MM.1S (cell line): Measurements from ENCODE around the gene NTRK2.

Experiments used
- EZH2phosphoT487 ChIP-seq: fragments of 300-600 bp; sonication (generic); IDR thresholded peaks from 2 replicates; pipeline ENCODE4 v1.6.1; 2018; ENCODE audit warnings: antibody characterized with exemption, low read length
- TF ChIP-seq, protein P1 (sequence below): fragments of 300-600 bp; sonication (generic); IDR thresholded peaks from 2 replicates; pipeline ENCODE4 v1.5.1; 2016; ENCODE audit warnings: antibody characterized with exemption, low read length, mixed read lengths

DNA sequence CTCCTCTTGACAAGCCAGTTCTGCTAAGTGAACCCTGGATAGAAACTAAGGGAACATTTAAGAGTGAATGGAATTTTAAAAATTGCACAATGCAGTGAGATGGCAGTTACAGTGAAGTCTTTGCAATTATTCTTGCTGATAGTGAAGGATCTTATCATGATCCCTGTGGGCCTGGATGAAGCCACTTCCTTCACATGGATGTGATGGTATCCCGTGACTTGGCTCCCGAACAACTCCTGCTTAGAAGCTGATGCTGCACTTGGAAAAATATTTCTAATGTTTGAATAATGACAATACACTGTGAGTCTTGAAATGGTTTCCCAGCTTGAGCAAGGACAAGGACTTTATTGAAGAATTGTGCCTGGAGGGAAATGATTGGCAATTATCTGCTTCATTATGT lies 49.2 kb upstream of the NTRK2 start:
- TF ChIP-seq, protein P1, sequence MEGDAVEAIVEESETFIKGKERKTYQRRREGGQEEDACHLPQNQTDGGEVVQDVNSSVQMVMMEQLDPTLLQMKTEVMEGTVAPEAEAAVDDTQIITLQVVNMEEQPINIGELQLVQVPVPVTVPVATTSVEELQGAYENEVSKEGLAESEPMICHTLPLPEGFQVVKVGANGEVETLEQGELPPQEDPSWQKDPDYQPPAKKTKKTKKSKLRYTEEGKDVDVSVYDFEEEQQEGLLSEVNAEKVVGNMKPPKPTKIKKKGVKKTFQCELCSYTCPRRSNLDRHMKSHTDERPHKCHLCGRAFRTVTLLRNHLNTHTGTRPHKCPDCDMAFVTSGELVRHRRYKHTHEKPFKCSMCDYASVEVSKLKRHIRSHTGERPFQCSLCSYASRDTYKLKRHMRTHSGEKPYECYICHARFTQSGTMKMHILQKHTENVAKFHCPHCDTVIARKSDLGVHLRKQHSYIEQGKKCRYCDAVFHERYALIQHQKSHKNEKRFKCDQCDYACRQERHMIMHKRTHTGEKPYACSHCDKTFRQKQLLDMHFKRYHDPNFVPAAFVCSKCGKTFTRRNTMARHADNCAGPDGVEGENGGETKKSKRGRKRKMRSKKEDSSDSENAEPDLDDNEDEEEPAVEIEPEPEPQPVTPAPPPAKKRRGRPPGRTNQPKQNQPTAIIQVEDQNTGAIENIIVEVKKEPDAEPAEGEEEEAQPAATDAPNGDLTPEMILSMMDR = no peak
- TF ChIP-seq EZH2phosphoT487 = no peak
